K562 (cell line): ENCODE data around the gene ADAMTS6. TPM values are rescaled to one million over a fixed set of nuclear protein-coding genes. Genes with fewer than 3 reads are reported as not detected.

Source experiments
- ATF4 ChIP-seq: fragments of 450-650 bp; formaldehyde crosslinking; IDR thresholded peaks from 2 replicates; pipeline ENCODE4 v1.4.0; 2022; ENCODE audit warnings: mild to moderate bottlenecking, moderate library complexity
- CBX3 ChIP-seq, 2 experiments: IDR thresholded peaks; 1 replicate in 1 of 2; 2 replicates in 1 of 2; pipeline ENCODE4 v1.6.1; 2012; ENCODE audit warnings: inconsistent platforms in 2 of 2, low read length in 2 of 2, borderline replicate concordance in 1 of 2, control low read depth in 1 of 2
- CBX8 ChIP-seq: fragments of 200-600 bp; sonication (generic); IDR thresholded peaks from 2 replicates; pipeline ENCODE4 v1.6.1; 2012; ENCODE audit warnings: borderline replicate concordance, mixed run types, low read depth, mild to moderate bottlenecking, moderate library complexity, mixed read lengths, low read length, control low read depth, inconsistent platforms; ENCODE audit not compliant: poor library complexity, severe bottlenecking; ENCODE audit errors: extremely low read depth
- CHCHD3 ChIP-seq: fragments of 250-450 bp; sonication (Bioruptor Pico); IDR thresholded peaks from 2 replicates; pipeline ENCODE4 v2.1.2; 2022; ENCODE audit warnings: mild to moderate bottlenecking
- ETV6 ChIP-seq, 3 experiments: fragments of 150-350 bp in 1 of 3; sonication (generic) in 1 of 3; formaldehyde crosslinking in 1 of 3; IDR thresholded peaks; 2 replicates each; pipeline versions ENCODE4 v1.6.1 to v1.8.0; 2014 to 2022; ENCODE audit warnings: borderline replicate concordance in 2 of 3, low read depth in 2 of 3, antibody characterized with exemption in 1 of 3, low read length in 1 of 3, mild to moderate bottlenecking in 1 of 3, missing genetic modification reagents in 1 of 3
- FIP1L1 ChIP-seq: fragments of 200-400 bp; formaldehyde crosslinking; IDR thresholded peaks from 2 replicates; pipeline ENCODE4 v1.6.1; 2018; ENCODE audit warnings: mild to moderate bottlenecking, low read depth, low read length; ENCODE audit not compliant: poor library complexity, severe bottlenecking
- FOXA1 ChIP-seq: fragments of 450-650 bp; IDR thresholded peaks from 2 replicates; pipeline ENCODE4 v1.6.1; 2016; ENCODE audit warnings: mild to moderate bottlenecking, borderline replicate concordance
- MAFK ChIP-seq: IDR thresholded peaks from 2 replicates; pipeline ENCODE4 v1.6.1; 2011; ENCODE audit warnings: low read length, improper control_type of control experiment
- MAZ ChIP-seq, 2 experiments: fragments of 450-650 bp in 1 of 2; sonication (generic) in 1 of 2; formaldehyde crosslinking; IDR thresholded peaks in 1 of 2; conservative IDR thresholded peaks in 1 of 2; 2 replicates each; pipeline versions ENCODE4 v1.4.0 to v1.5.0; 2020; ENCODE audit warnings: mild to moderate bottlenecking in 1 of 2, missing genetic modification reagents in 1 of 2
- NFIX ChIP-seq: fragments of 250-450 bp; sonication (Bioruptor Pico); IDR thresholded peaks from 2 replicates; pipeline ENCODE4 v1.4.0; 2020; ENCODE audit warnings: low read depth, mild to moderate bottlenecking, moderate library complexity
- PKNOX1 ChIP-seq: fragments of 450-650 bp; IDR thresholded peaks from 2 replicates; pipeline ENCODE4 v1.6.1; 2016
- POLR3G ChIP-seq: IDR thresholded peaks from 2 replicates; pipeline ENCODE4 v1.6.1; 2011; ENCODE audit not compliant: insufficient read length, insufficient replicate concordance; ENCODE audit errors: extremely low read depth
- RBFOX2 ChIP-seq: fragments of 200-400 bp; formaldehyde crosslinking; IDR thresholded peaks from 2 replicates; pipeline ENCODE4 v1.6.1; 2017; ENCODE audit warnings: low read depth, mild to moderate bottlenecking, low read length, moderate library complexity
- RNF219 ChIP-seq: fragments of 250-450 bp; sonication (Bioruptor Pico); IDR thresholded peaks from 2 replicates; pipeline ENCODE4 v1.5.0; 2022; ENCODE audit warnings: mild to moderate bottlenecking
- SOX6 ChIP-seq: fragments of 450-650 bp; IDR thresholded peaks from 2 replicates; pipeline ENCODE4 v1.6.1; 2014; ENCODE audit warnings: mild to moderate bottlenecking
- TFAM ChIP-seq: fragments of 250-450 bp; sonication (Bioruptor Pico); conservative IDR thresholded peaks from 2 replicates; pipeline ENCODE4 v1.5.0; 2021; ENCODE audit warnings: mild to moderate bottlenecking, moderate library complexity
- XRCC3 ChIP-seq: fragments of 450-650 bp; IDR thresholded peaks from 2 replicates; pipeline ENCODE4 v1.6.1; 2017; ENCODE audit warnings: mild to moderate bottlenecking, moderate library complexity
- ZNF311 ChIP-seq: fragments of 250-450 bp; sonication (Bioruptor Pico); IDR thresholded peaks from 2 replicates; pipeline ENCODE4 v1.4.0; 2020; ENCODE audit warnings: mild to moderate bottlenecking, moderate library complexity
- ZNF583 ChIP-seq: fragments of 250-450 bp; sonication (Bioruptor Pico); IDR thresholded peaks from 2 replicates; pipeline ENCODE4 v1.4.0; 2020
- ZNF586 ChIP-seq: fragments of 450-650 bp; formaldehyde crosslinking; conservative IDR thresholded peaks from 2 replicates; pipeline ENCODE4 v1.4.0; 2020; ENCODE audit warnings: mild to moderate bottlenecking, moderate library complexity
- polyA plus RNA-seq, 8 experiments: library from polyadenylated mRNA; depleted of rRNA in 4 of 8; stranded (reverse) in 5 of 8; unstranded in 3 of 8; fragments of >200 nt; fragmentation: Nextera tagmentation in 2 of 8; fragmentation: Illumina TruSeq in 1 of 8; extraction: Ambion mirVana in 2 of 8; extraction: Trizol in 1 of 8; gene quantifications; 2 replicates each; pipeline versions ENCODE4 v1.2.1 to v1.2.3, GENCODE V29; 2011 to 2014; ENCODE audit warnings: inconsistent platforms in 1 of 8, missing spikeins in 1 of 8
- total RNA-seq, 7 experiments: library from RNA; depleted of rRNA in 6 of 7; stranded (reverse); fragments of >200 nt in 6 of 7; fragmentation: Illumina TruSeq in 2 of 7; extraction: Trizol in 2 of 7; gene quantifications; 2 replicates each; pipeline versions ENCODE4 v1.2.1 to v1.2.3, GENCODE V29; 2011 to 2021; ENCODE audit warnings: low replicate concordance in 1 of 7
- TF ChIP-seq, protein P1 (sequence below), 2 experiments: fragments of 200-800 bp in 1 of 2; sonication (Bioruptor generic) in 1 of 2; sonication (generic) in 1 of 2; formaldehyde crosslinking in 1 of 2; IDR thresholded peaks in 1 of 2; conservative IDR thresholded peaks in 1 of 2; 2 replicates each; pipeline versions ENCODE4 v1.5.0 to v1.6.1; 2016 to 2020; ENCODE audit warnings: missing compliant biosample characterization in 1 of 2, missing genetic modification characterization in 1 of 2, missing genetic modification reagents in 1 of 2

The ADAMTS6 gene
- total and polyA plus RNA-seq, 9 of the 15 experiments (the other 6 are each of a cell fraction or from before 2014, with no cell fraction given), result 0.57 to 5.3 (median 1.5) TPM

GRCh38 chr5:65482736-65483545 lies 1.2 kb upstream of the ADAMTS6 start (continued):
- TF ChIP-seq, protein P1, sequence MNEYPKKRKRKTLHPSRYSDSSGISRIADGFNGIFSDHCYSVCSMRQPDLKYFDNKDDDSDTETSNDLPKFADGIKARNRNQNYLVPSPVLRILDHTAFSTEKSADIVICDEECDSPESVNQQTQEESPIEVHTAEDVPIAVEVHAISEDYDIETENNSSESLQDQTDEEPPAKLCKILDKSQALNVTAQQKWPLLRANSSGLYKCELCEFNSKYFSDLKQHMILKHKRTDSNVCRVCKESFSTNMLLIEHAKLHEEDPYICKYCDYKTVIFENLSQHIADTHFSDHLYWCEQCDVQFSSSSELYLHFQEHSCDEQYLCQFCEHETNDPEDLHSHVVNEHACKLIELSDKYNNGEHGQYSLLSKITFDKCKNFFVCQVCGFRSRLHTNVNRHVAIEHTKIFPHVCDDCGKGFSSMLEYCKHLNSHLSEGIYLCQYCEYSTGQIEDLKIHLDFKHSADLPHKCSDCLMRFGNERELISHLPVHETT (CRISPR knock-in tag; conservative IDR thresholded peaks at IDR 0.05 in 1 of 2, IDR thresholded peaks at IDR 0.05 in 1 of 2), result no peak; a peak in 1 of 4 replicates
- TF ChIP-seq MAFK, result peak; percentile 34; the same call in 1 of the 2 replicates
- no peak for TF ChIP-seq FIP1L1
- TF ChIP-seq RBFOX2, result peak; percentile 37; the same call in 1 of the 2 replicates
- TF ChIP-seq NFIX (CRISPR knock-in tag), result no peak
- no peak for TF ChIP-seq CBX3 (IDR thresholded peaks at IDR 0.05; ENCODE audit: borderline replicate concordance in 1 of 2, low read length in 2 of 2)
- no peak for TF ChIP-seq ZNF311 (CRISPR knock-in tag)
- TF ChIP-seq ZNF586 (CRISPR knock-in tag), result no peak
- no peak for TF ChIP-seq CHCHD3 (CRISPR knock-in tag)
- TF ChIP-seq MAZ (CRISPR knock-in tag; conservative IDR thresholded peaks at IDR 0.05 in 1 of 2, IDR thresholded peaks at IDR 0.05 in 1 of 2), result 0 out of 4 replicates have a peak, but pooled peaks of 1 of the 2 experiments have one; percentile 11
- no peak for TF ChIP-seq ATF4
- TF ChIP-seq POLR3G, result no peak
- no peak for TF ChIP-seq ETV6 (IDR thresholded peaks at IDR 0.05; ENCODE audit: borderline replicate concordance in 1 of 2, low read depth in 2 of 2, low read length in 1 of 2)
- TF ChIP-seq ETV6 (CRISPR knock-in tag; IDR thresholded peaks at IDR 0.05; ENCODE audit: borderline replicate concordance), result no peak
- TF ChIP-seq ZNF583 (CRISPR knock-in tag), result no peak
- no peak for TF ChIP-seq TFAM (CRISPR knock-in tag)
- TF ChIP-seq CBX8, result no peak
- TF ChIP-seq XRCC3, result no peak
- TF ChIP-seq FOXA1, result no peak
- 0 out of 2 replicates have a peak, but pooled peaks have one; percentile 32 for TF ChIP-seq PKNOX1
- TF ChIP-seq SOX6, result peak; percentile 41; the same call in 1 of the 2 replicates
- no peak for TF ChIP-seq RNF219 (CRISPR knock-in tag)
